ENCODE data around the gene BBOF1.

The BBOF1 gene

GRCh38 chr14:74089251-74090020 is 70.3 kb downstream of the BBOF1 start:
- in situ Hi-C loops (cut with MboI; ENCODE audit: low sequenced_read_pairs): no loop called here

GRCh38 chr14:74105381-74105780 is 86.2 kb downstream of the BBOF1 start:
- in situ Hi-C loops (cut with MboI; ENCODE audit: low sequenced_read_pairs): loop anchor here (25.0 kb wide), 1 partner anchor 132 kb away; the partner anchor contains the start of gene VSX2

- in situ Hi-C loops (cut with MboI; ENCODE audit: low sequenced_read_pairs): loop anchor here (25.0 kb wide), 1 partner anchor 128 kb away; the partner anchor contains the start of gene VSX2
Observed at GRCh38 chr14:74109369-74109768, 90.2 kb downstream of the BBOF1 start.

- in situ Hi-C loops (cut with MboI; ENCODE audit: low sequenced_read_pairs): loop anchor here (25.0 kb wide), 1 partner anchor 126 kb away; the partner anchor contains the start of gene VSX2
Observed at GRCh38 chr14:74111395-74112216, 92.5 kb downstream of the BBOF1 start.
